OCI-M2 (cell line): ENCODE measurements around the gene SPINK4.

Experiments used
- DNase-seq: peaks from one replicate; lab custom pipeline; 2025; ENCODE audit not compliant: unreplicated experiment; lab: John Stamatoyannopoulos, UW

Gene SPINK4

GRCh38 chr9:33256236-33256635 is 16.3 kb downstream of the SPINK4 start:
- DNase-seq = no peak

- no peak for DNase-seq
Observed at GRCh38 chr9:33257276-33257675, 17.3 kb downstream of the SPINK4 start.

GRCh38 chr9:33260372-33260771 is 20.4 kb downstream of the SPINK4 start:
- no peak for DNase-seq

- DNase-seq = no peak
Observed at GRCh38 chr9:33263131-33264002, 23.4 kb downstream of the SPINK4 start.

- no peak for DNase-seq
Observed at GRCh38 chr9:33264003-33264472, 24.1 kb downstream of the SPINK4 start.

- peak; percentile 78 for DNase-seq
Observed at GRCh38 chr9:33264473-33265177, 24.7 kb downstream of the SPINK4 start, which contains the start of the genes BAG1 and CHMP5. Gene BAG1 (minus strand): TSS chr9:33264708. Gene CHMP5 (plus strand): TSS chr9:33265049. CDS start chr9:33265079, 30 bp downstream.

GRCh38 chr9:33265211-33265865 is 25.4 kb downstream of the SPINK4 start:
- no peak for DNase-seq

- DNase-seq = no peak
Observed at GRCh38 chr9:33267151-33267767, 27.3 kb downstream of the SPINK4 start.

- DNase-seq = no peak
Observed at GRCh38 chr9:33270146-33270545, 30.2 kb downstream of the SPINK4 start.

GRCh38 chr9:33272061-33272460 is 32.1 kb downstream of the SPINK4 start:
- DNase-seq = no peak

GRCh38 chr9:33273266-33273971 is 33.5 kb downstream of the SPINK4 start:
- DNase-seq = no peak

GRCh38 chr9:33273972-33274328 is 34.0 kb downstream of the SPINK4 start:
- DNase-seq = no peak

- DNase-seq = no peak
Observed at GRCh38 chr9:33277484-33277883, 37.5 kb downstream of the SPINK4 start.

GRCh38 chr9:33285502-33285901 is 45.5 kb downstream of the SPINK4 start:
- no peak for DNase-seq

- DNase-seq = no peak
Observed at GRCh38 chr9:33287087-33287490, 47.1 kb downstream of the SPINK4 start.

GRCh38 chr9:33288235-33288634 is 48.3 kb downstream of the SPINK4 start:
- no peak for DNase-seq

GRCh38 chr9:33288828-33289483 is 49.0 kb downstream of the SPINK4 start:
- no peak for DNase-seq

- no peak for DNase-seq
Observed at GRCh38 chr9:33289496-33289895, 49.5 kb downstream of the SPINK4 start.

- DNase-seq = no peak
Observed at GRCh38 chr9:33289936-33290246, 49.9 kb downstream of the SPINK4 start.
